DMS53 treated with DMSO at 0.1 percent for 48 hours (cell line): Measurements from ENCODE around the gene NPHP4.
A peak's percentile ranks its signal among the peaks of the same experiment; 100 is the strongest.

Experiments used
- DNase-seq: peaks from one replicate; lab custom pipeline; 2025; ENCODE audit not compliant: unreplicated experiment; lab: John Stamatoyannopoulos, UW

The NPHP4 gene

GRCh38 chr1:6004412-6005123, 12.3 kb upstream of the NPHP4 start:
- DNase-seq = no peak

- DNase-seq = no peak
Observed at GRCh38 chr1:6003568-6004411, 11.6 kb upstream of the NPHP4 start.

GRCh38 chr1:6002714-6003501, 10.7 kb upstream of the NPHP4 start:
- no peak for DNase-seq

GRCh38 chr1:6001992-6002576, 9.9 kb upstream of the NPHP4 start:
- DNase-seq = peak; percentile 60

- DNase-seq = no peak
Observed at GRCh38 chr1:6000444-6001288, 8.4 kb upstream of the NPHP4 start.

GRCh38 chr1:5999711-6000443, 7.7 kb upstream of the NPHP4 start:
- no peak for DNase-seq

- DNase-seq = no peak
Observed at GRCh38 chr1:5998906-5999301, 6.7 kb upstream of the NPHP4 start.

GRCh38 chr1:5998051-5998905, 6.1 kb upstream of the NPHP4 start:
- DNase-seq = no peak

- DNase-seq = no peak
Observed at GRCh38 chr1:5997316-5997715, 5.1 kb upstream of the NPHP4 start.

GRCh38 chr1:5996641-5997270, 4.5 kb upstream of the NPHP4 start:
- no peak for DNase-seq

GRCh38 chr1:5995871-5996630, 3.8 kb upstream of the NPHP4 start:
- DNase-seq = no peak

GRCh38 chr1:5994713-5995621, 2.7 kb upstream of the NPHP4 start:
- DNase-seq = no peak

GRCh38 chr1:5993556-5994491, 1.6 kb upstream of the NPHP4 start:
- no peak for DNase-seq

GRCh38 chr1:5992814-5993555, 760 bp upstream of the NPHP4 start:
- DNase-seq = no peak
